HAP-1 (cell line): ENCODE measurements around the gene CLMN.

Experiments used
- DNase-seq, 2 experiments: peaks; one replicate each; pipeline ENCODE4 v3.0.0-alpha.2; 2016 to 2020; ENCODE audit warnings: low spot score in 2 of 2
- H3K27me3 ChIP-seq: fragments of 250-450 bp; sonication (Bioruptor Pico); 2 replicates; pipeline ENCODE4 v1.5.1; 2020; ENCODE audit warnings: low read depth, mild to moderate bottlenecking, moderate library complexity
- H3K36me3 ChIP-seq: fragments of 250-450 bp; sonication (Bioruptor Pico); replicated peaks from 2 replicates; pipeline ENCODE4 v1.5.1; 2020; ENCODE audit warnings: mild to moderate bottlenecking
- H3K4me1 ChIP-seq: fragments of 250-450 bp; sonication (Bioruptor Pico); 2 replicates; pipeline ENCODE4 v1.5.1; 2020; ENCODE audit warnings: mild to moderate bottlenecking
- H3K4me3 ChIP-seq: fragments of 250-450 bp; sonication (Bioruptor Pico); 2 replicates; pipeline ENCODE4 v1.5.1; 2020; ENCODE audit warnings: mild to moderate bottlenecking, moderate library complexity
- H3K9me3 ChIP-seq: fragments of 250-450 bp; sonication (Bioruptor Pico); 2 replicates; pipeline ENCODE4 v1.5.1; 2020; ENCODE audit warnings: mild to moderate bottlenecking, moderate library complexity
- in situ Hi-C: fragments of 300-500 bp; cut with MboI; formaldehyde crosslinking; loops from 3 replicates; pipeline ENCODE4 v1.14.3; 2020; ENCODE audit warnings: low sequenced_read_pairs, inconsistent platforms, mixed read lengths

CLMN gene

DNA sequence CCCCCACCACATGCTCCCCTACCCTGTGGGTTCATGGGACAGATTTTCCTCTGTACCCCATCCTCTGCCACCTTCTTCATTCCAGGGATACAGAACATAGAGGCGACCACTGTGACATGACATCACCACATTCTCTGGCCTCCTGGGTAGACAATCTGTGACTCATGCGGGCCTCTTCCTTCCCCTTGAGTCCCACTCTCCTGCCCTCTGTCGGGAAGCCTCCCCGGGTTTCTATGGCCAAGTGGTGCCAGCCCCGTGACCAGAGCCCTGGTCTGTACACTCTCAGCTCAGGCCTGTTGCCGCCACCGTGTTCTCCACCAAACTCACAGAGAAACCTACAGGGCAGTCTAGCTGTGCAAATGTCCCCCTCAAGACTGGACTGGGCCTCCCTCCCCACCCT is 8.0 kb downstream of the CLMN start:
- DNase-seq = no peak
- no peaks in the 10 kb centered on the region for H3K36me3 ChIP-seq
- H3K9me3 ChIP-seq = no peaks in the 10 kb centered on the region
- H3K4me1 ChIP-seq = no peaks in the 10 kb centered on the region
- H3K27me3 ChIP-seq = no peaks in the 10 kb centered on the region
- in situ Hi-C loops = no loop called here
- no peak overlapping the region for H3K4me3 ChIP-seq

- Histone ChIP-seq H3K4me1 (no peaks in the 10 kb centered on the region), H3K9me3 (no peaks in the 10 kb centered on the region), H3K4me3 (no peak overlapping the region), H3K36me3 (no peaks in the 10 kb centered on the region), H3K27me3 (no peaks in the 10 kb centered on the region)
- in situ Hi-C loops = no loop called here
- DNase-seq = no peak
These were observed 8.9 kb downstream of the CLMN start for GRCh38 chr14:95310635-95311380.

DNA sequence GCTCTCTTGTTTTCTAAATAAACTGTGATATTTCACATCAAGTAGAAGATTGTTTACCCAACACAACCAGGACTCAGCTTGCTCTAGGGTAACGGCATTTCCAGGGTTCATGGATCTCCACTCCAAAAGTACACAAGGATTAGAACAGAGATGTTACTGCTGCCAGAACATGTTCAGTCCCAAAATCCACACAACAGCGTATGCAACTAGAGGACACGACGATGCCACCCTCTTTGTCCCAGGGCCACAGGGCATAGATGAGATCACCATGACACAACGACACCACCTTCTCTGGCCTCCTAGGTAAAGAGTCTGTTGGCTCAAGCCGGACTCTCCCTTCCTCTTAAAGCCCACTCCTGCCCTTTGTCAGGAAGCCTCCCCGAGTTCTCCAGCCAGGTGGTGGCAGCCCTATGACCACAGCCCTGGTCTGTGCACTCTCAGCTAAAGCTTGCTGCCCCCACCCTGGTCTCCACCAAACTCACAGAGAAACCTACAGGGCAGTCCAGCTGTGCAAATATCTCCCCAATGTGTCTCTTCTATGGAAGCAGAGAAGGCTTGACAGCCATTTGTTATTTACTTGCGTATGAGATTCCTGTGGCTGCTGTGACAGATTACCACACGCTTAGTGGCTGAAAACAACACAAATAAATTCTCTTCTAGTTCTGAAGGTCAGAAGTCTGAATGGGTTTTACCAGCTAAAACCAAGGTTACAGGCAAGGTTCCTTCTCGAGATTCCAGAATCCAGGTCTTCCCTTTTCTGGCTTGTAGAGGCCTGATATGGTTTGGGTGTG is 10.3 kb downstream of the CLMN start:
- H3K9me3 ChIP-seq = no peaks in the 10 kb centered on the region
- no peaks in the 10 kb centered on the region for H3K4me1 ChIP-seq
- in situ Hi-C loops = no loop called here
- H3K36me3 ChIP-seq = no peaks in the 10 kb centered on the region
- DNase-seq = no peak
- H3K27me3 ChIP-seq = no peaks in the 10 kb centered on the region
- no peak overlapping the region for H3K4me3 ChIP-seq

- Histone ChIP-seq H3K4me1 (no peaks in the 10 kb centered on the region), H3K27me3 (no peaks in the 10 kb centered on the region), H3K36me3 (no peaks in the 10 kb centered on the region), H3K9me3 (no peaks in the 10 kb centered on the region), H3K4me3 (no peak overlapping the region)
- in situ Hi-C loops = no loop called here
- DNase-seq = no peak
These were observed 11.6 kb downstream of the CLMN start for GRCh38 chr14:95308073-95308472.

DNA sequence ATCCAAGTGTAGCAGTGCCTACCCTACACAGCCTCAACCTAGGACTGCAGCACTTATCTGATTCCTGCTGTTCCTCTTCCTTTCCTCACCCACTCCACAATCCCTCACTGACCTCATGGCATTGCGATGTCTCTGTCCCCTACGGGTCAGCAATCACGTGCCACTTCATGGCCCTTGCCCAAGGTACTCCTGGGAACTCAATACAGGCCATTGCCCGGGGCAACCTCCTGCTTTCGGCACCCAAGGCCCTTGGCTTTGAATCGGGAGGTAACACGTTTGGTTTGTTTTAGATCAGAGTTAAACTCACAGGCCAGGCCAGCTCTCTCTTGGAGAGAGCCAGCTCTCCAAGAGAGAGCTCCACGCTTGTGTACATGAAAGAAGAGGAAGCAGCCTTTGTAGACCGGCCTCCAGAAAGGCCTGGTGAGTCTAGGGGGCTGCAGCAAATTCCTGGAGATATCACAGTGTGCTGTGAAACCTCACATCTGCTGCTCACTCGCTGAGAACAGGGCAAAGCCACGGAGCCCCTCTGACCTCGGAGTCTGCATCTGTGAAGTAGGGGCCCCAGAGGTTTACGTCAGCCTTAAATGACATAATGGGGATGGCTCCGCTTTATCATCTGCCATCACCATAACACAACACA is 12.2 kb downstream of the CLMN start:
- Histone ChIP-seq H3K9me3 (no peaks in the 10 kb centered on the region), H3K36me3 (no peaks in the 10 kb centered on the region), H3K4me1 (no peaks in the 10 kb centered on the region), H3K27me3 (no peaks in the 10 kb centered on the region), H3K4me3 (no peak overlapping the region)
- no peak for DNase-seq
- in situ Hi-C loops = no loop called here

DNA sequence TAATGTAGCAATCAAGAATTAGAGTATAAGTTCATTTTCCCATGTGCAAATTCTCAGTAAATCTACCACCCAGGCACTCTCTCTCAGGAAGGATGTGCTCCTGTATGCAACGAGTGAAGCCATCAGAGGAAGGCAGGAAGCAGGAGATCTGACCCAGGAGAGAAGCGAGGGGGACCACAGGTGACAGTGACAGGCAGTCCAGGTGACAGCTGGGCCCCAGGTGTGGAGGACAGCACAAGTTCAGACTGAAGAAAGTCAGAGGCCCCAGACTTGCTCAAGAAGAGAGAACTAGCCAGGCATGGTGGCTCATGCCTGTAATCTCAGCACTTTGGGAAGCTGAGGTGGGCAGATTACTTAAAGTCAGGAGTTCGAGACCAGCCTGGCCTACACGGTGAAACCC is 13.8 kb downstream of the CLMN start:
- Histone ChIP-seq H3K36me3 (no peaks in the 10 kb centered on the region), H3K9me3 (no peaks in the 10 kb centered on the region), H3K27me3 (no peaks in the 10 kb centered on the region), H3K4me1 (no peaks in the 10 kb centered on the region), H3K4me3 (no peak overlapping the region)
- in situ Hi-C loops = no loop called here
- no peak for DNase-seq

GRCh38 chr14:95305145-95305544 is 14.6 kb downstream of the CLMN start:
- Histone ChIP-seq H3K4me1 (no peaks in the 10 kb centered on the region), H3K4me3 (no peak overlapping the region), H3K9me3 (no peaks in the 10 kb centered on the region), H3K27me3 (no peaks in the 10 kb centered on the region), H3K36me3 (no peaks in the 10 kb centered on the region)
- DNase-seq = no peak
- in situ Hi-C loops = no loop called here

DNA sequence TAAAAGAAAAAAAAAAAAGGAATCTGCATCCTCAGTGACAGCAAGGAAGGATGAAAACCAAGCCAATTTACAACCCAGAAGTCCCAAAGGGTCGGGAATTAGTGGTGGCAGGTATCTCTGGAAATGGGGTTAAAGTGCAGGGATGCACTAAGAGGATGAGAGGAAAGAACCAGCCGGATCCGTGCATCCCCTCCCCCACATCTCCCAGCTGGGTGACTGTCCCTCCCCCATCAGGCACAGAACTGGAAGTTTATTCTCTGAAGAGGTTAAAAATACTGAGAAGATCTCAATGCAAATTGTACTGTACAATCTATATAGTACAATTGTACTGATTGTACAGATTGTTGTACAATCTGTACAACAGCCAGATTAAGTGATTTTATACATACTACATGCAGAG is 15.4 kb downstream of the CLMN start:
- no peaks in the 10 kb centered on the region for H3K4me1 ChIP-seq
- H3K4me3 ChIP-seq = no peak overlapping the region
- H3K9me3 ChIP-seq = no peaks in the 10 kb centered on the region
- DNase-seq = no peak
- in situ Hi-C loops = no loop called here
- H3K36me3 ChIP-seq = no peaks in the 10 kb centered on the region
- no peaks in the 10 kb centered on the region for H3K27me3 ChIP-seq

DNA sequence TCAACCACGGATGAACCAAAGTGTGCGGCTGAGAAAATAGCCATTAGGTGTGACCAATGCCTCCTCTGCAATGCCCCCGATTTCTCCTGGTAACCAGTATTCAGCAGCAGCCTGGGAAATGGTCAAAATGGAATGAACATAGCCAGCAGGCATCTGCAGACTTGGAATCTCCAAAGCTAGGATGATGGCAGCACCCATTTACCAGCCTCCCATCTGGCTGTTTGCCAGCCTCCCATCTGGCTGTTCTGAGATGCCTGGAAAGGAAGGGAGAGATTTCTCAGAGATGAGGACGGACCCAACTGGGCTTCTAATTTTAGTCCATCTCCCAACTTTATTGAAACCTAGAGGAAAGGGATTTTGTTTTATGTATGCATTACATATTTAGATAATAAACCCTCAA is 16.2 kb downstream of the CLMN start:
- no peak for DNase-seq
- H3K4me3 ChIP-seq = no peak overlapping the region
- H3K9me3 ChIP-seq = no peaks in the 10 kb centered on the region
- H3K36me3 ChIP-seq = no peaks in the 10 kb centered on the region
- in situ Hi-C loops = no loop called here
- H3K4me1 ChIP-seq = no peaks in the 10 kb centered on the region
- no peaks in the 10 kb centered on the region for H3K27me3 ChIP-seq

DNA sequence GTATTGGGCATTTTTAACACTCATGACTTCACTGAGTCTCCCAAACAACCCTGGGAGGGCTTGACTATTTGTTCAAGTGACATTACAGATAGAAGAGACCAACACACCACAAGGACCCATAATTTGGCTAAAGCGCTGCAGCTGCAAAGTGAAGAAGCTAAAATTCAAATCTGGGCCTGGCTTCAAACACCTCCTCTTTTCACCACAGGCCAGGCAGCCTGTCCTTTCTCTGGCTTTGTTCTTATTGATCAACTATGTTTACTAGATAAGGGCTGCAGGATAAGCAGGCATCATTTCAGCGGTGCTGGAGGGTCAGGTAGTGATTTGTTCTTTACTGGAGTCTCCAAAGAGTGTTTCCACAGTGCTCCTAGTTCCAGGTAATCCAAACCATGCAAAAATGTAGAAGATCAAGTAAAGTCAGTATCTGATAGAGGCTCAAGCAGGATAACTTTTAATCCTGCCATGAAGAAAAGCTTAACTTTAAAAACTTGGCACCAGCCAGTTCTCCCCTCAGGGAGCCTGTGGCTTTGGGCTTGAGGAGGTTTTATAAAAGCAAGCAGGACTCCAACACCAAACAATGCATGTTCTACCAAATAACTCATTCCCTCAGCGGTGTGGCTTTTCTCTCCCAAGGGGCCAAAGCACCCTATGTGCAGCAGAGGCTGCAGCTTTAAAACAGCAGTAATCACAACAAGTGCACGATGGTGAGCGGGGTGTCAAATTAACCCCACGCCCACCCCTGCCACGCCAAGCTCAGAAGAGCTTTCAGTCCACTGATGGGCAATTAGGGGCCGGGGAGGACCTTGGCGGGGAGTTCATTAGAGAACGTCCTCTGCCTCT is 16.8 kb downstream of the CLMN start:
- no peaks in the 10 kb centered on the region for H3K9me3 ChIP-seq
- DNase-seq = no peak
- no peaks in the 10 kb centered on the region for H3K36me3 ChIP-seq
- no peaks in the 10 kb centered on the region for H3K4me1 ChIP-seq
- in situ Hi-C loops = no loop called here
- H3K27me3 ChIP-seq = no peaks in the 10 kb centered on the region
- no peak overlapping the region for H3K4me3 ChIP-seq

GRCh38 chr14:95301527-95302187 is 18.1 kb downstream of the CLMN start:
- DNase-seq = no peak
- H3K27me3 ChIP-seq = no peaks in the 10 kb centered on the region

DNA sequence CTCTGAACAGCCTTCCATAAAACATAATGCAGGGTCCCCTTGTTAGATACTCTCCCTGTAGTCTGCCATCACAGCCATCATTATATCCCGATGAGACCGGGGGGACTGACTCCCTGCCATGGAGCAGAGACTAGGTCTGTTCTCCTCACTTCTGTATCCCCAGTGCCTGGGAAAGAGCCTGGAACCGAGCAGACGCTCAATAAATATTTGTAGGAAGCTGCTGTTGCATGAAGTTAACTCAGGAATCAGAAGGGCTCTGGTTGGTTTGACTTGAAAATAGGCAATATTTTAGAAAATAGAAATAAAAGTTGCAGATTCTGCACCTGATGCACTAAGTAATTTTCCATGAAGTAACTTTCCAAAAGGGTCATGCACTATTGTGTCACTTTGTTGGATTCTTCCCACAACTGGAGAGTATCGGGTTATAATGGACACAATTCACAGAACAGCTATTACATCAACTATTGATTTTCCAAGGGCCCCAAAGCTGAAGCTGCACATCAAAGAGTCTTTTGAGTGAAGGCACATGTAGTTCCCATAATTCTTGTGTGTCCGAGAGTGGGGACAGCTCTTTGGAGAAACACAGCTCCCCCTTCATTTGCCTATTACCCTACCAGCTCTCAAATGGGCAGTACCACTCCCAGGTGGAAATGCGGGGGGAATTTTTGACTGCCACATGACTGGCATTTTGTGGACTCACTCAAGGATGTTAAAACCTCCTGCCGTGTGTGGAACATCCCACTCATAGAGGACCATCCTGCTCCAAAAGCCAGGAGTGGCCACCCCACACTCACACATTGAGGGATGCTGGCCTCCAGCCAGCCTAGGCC is 18.8 kb downstream of the CLMN start:
- no peaks in the 10 kb centered on the region for H3K4me1 ChIP-seq
- no peaks in the 10 kb centered on the region for H3K36me3 ChIP-seq
- H3K4me3 ChIP-seq = no peak overlapping the region
- H3K27me3 ChIP-seq = no peaks in the 10 kb centered on the region
- H3K9me3 ChIP-seq = no peaks in the 10 kb centered on the region
- in situ Hi-C loops = no loop called here
- no peak for DNase-seq

More at GRCh38 chr14:95301527-95302187, 18.1 kb downstream of the CLMN start:
- H3K9me3 ChIP-seq = no peaks in the 10 kb centered on the region
- H3K4me1 ChIP-seq = no peaks in the 10 kb centered on the region
- no peaks in the 10 kb centered on the region for H3K36me3 ChIP-seq
- H3K4me3 ChIP-seq = no peak overlapping the region
- in situ Hi-C loops = no loop called here
